HUES64 (cell line): ENCODE measurements around the gene PRR15. TPM values are rescaled to one million over a fixed set of nuclear protein-coding genes. Genes with fewer than 3 reads are reported as not detected.
A peak's percentile ranks its signal among the peaks of the same experiment; 100 is the strongest.
"Not testable (repeated sequence)": the region's sequence is repeated elsewhere in the genome, so short reads cannot be mapped to it uniquely, and the experiment has no call there.

ENCODE experiments used
- H3K27ac ChIP-seq: 2 replicates; pipeline ENCODE4 v1.7.0; 2013; ENCODE audit warnings: low read depth, low read length, inconsistent platforms
- H3K27me3 ChIP-seq: 2 replicates; pipeline ENCODE4 v1.6.1; 2013; ENCODE audit warnings: mild to moderate bottlenecking, low read length; ENCODE audit not compliant: insufficient read depth
- H3K36me3 ChIP-seq: 2 replicates; pipeline ENCODE4 v1.6.1; 2013; ENCODE audit warnings: mild to moderate bottlenecking, low read length; ENCODE audit not compliant: insufficient read depth
- H3K4me1 ChIP-seq: 2 replicates; pipeline ENCODE4 v1.6.1; 2013; ENCODE audit warnings: mild to moderate bottlenecking, low read length, moderate library complexity; ENCODE audit not compliant: insufficient read depth
- H3K4me3 ChIP-seq: 2 replicates; pipeline ENCODE4 v1.5.1; 2013; ENCODE audit warnings: mild to moderate bottlenecking, low read length, moderate library complexity
- H3K9ac ChIP-seq: 2 replicates; pipeline ENCODE4 v1.6.1; 2013; ENCODE audit warnings: mild to moderate bottlenecking, low read depth, low read length
- H3K9me3 ChIP-seq: 2 replicates; pipeline ENCODE4 v1.6.1; 2013; ENCODE audit warnings: low read depth, low read length; ENCODE audit not compliant: insufficient read depth
- WGBS: fragments of 150-250, 120-280 bp; methylation state at CpG from one replicate; pipeline ENCODE4 v1.1.7; 2013; ENCODE audit warnings: missing lambda C conversion rate; 5-methylcytosine and 5-hydroxymethylcytosine counted together
- polyA plus RNA-seq, 2 experiments: library from polyadenylated mRNA; stranded (reverse); fragments of 50-300 nt; gene quantifications; one replicate each; pipeline ENCODE4 v1.2.3, GENCODE V29; 2013

The PRR15 gene, protein sequence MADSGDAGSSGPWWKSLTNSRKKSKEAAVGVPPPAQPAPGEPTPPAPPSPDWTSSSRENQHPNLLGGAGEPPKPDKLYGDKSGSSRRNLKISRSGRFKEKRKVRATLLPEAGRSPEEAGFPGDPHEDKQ
- 6.2 TPM for polyA plus RNA-seq (2013, experiment 1 of 2)
- 7.0 TPM for polyA plus RNA-seq (2013, experiment 2 of 2)

DNA sequence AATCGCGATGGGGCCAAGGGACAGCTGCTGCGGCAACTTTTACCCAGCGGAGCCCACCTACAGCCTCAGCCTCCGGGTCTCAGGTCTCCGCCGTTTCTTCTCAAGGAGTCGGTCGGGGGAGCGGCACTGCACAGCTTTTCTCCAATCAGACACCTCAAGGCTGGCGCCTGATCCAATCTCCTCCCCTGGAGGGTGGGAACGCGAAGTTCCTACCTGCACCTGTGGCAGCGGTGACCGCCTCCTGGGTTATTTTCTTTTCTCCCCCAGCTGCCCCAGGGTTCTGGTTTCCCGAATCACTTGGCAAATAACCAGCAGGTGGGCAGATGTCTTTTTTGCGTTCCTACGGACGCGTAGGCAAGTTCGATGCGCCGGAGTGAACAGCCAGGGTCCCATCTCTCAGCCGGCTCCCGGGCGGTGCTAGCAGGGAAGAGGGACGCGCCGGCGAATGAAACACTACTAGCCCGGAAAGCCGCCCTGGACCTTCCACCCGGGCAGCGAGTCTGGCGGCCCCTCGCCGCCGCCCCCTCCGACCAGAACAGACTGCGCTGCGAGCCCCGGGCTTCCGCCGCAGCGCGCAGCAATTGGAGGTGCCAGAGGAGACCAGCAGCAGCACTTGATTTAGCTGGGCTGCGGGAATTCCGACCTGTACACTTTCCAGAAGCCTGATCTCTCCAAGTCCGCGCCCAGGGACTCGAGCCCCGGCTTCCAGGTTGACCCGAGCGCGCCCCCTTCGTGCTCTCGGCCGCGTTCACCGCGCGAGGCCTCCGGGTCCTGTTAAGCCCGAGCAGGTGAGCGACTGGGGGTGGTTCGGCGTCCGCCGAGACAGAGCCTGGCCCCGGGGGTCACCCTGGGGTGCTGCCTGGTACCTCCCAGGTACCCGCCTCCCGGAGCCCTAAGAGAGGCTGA lies at the start of gene PRR15:
Gene PRR15, plus strand, starts transcription at position 246 of the 906 bp plus-strand sequence. CDS start 2,495 bp downstream, outside the sequence.
- peak within 1 kb of the TSS; percentile 52 for H3K9ac ChIP-seq
- no peaks in the 10 kb centered on the region for H3K9me3 ChIP-seq
- H3K27me3 ChIP-seq: peaks cover 66% of the 10 kb centered on the region
- under 1% methylated on average over 72 of the region's 72 CpGs for WGBS
- no peaks in the 10 kb centered on the region for H3K36me3 ChIP-seq
- peak within 1 kb of the TSS; percentile 44; the same call in 1 of the 2 replicates for H3K27ac ChIP-seq
- H3K4me1 ChIP-seq: peaks cover 17% of the 10 kb centered on the region
- H3K4me3 ChIP-seq: peak within 1 kb of the TSS; percentile 76

DNA sequence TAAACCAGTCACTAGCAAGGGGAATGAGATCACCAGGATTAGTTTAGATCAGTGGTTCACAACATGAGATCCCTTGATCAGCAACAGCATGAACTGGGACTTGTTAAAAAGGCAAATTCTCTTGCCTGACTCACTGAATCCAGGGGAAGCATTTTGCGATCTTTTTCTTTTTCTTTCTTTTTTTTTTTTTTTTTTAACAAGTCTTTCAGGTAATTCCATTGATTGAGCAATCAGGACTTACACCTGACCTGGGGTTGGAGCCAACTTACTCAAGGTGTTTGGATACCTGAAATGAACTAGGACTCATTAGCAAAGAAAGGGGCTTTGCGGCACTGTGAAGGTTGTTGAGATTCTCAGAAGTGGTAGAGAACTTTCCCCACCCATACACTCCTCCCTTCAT lies 47.1 kb upstream of the PRR15 start:
- no peaks in the 10 kb centered on the region for H3K4me1 ChIP-seq
- no peaks in the 10 kb centered on the region for H3K27me3 ChIP-seq
- 86% methylated on average over 2 of the region's 2 CpGs for WGBS
- H3K9me3 ChIP-seq: no peaks in the 10 kb centered on the region
- H3K9ac ChIP-seq: no peak overlapping the region
- no peaks in the 10 kb centered on the region for H3K36me3 ChIP-seq
- no peak overlapping the region for H3K4me3 ChIP-seq
- no peak overlapping the region for H3K27ac ChIP-seq

DNA sequence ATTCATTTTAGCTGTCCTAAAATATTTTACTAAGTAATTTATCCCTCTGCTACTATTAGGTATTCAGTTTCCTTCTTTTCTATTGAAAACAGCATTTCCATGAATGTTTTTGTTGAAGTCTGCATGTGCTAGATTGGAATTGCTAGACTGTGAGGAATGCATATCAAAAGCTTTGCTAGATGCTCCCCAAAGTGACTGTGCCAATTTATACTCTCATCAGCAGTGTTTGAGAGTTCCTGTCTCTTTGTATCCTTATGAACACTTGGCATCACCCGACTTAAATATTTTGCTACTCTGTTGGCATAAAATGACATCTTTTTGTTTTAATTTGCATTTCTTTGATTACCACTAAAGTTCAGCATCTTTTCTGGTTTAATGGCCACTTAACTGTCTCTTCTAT lies 45.0 kb upstream of the PRR15 start:
- Histone ChIP-seq H3K9me3 (no peaks in the 10 kb centered on the region), H3K27me3 (no peaks in the 10 kb centered on the region), H3K9ac (no peak overlapping the region), H3K4me1 (no peaks in the 10 kb centered on the region), H3K4me3 (no peak overlapping the region), H3K36me3 (no peaks in the 10 kb centered on the region), H3K27ac (no peak overlapping the region)
- 100% methylated on average over 1 of the region's 1 CpG for WGBS

DNA sequence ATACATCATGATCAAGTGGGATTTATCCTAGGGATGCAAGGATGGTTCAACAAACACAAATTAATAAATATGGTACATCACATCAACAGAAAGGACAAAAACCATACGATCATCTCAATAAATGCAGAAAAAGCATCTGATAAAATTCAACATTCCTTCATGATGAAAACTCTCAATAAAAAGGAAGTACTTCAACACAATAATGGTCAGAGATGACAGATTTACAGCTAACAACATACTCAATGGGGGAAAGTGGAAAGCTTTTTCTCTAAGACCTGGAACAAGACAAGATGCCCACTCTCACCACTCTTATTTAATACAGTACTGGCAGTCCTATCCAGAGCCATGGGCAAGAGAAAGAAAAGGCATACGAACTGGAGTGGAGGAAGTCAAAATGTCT lies 39.9 kb upstream of the PRR15 start:
- H3K9ac ChIP-seq: no peak overlapping the region
- H3K9me3 ChIP-seq: no peaks in the 10 kb centered on the region
- no peaks in the 10 kb centered on the region for H3K27me3 ChIP-seq
- H3K36me3 ChIP-seq: no peaks in the 10 kb centered on the region
- 100% methylated on average over 1 of the region's 2 CpGs for WGBS
- H3K27ac ChIP-seq: no peak overlapping the region
- H3K4me1 ChIP-seq: peaks cover 6% of the 10 kb centered on the region; the same call in 1 of the 2 replicates
- no peak overlapping the region for H3K4me3 ChIP-seq

DNA sequence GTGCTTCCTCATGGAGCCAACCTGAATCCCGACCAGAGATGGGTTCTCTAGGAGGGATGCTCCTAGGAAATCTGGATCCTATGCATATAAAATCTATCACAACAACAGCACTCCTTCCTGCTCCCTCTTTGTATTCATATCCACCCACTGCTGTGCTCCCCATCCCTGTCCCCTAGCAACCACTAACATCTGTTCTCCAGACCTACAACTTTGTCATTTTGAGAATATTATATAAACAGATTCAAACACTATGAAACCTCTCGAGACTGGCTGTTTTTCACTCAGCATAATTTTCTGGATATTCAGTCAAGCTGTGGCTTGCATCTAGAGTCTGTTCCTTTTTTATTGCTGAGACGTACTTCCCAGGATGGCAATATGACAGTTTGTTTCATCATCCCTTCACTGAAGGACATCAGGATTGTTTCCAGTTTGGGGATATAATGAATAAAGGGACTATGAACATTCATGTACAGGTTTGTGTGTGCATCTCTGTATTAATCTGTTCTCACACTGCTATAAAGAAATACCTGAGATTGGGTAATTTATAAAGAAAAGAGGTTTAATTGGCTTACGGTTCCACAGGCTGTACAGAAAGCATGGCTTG lies 36.0 kb upstream of the PRR15 start:
- Histone ChIP-seq H3K36me3 (no peaks in the 10 kb centered on the region), H3K27me3 (no peaks in the 10 kb centered on the region), H3K9me3 (no peaks in the 10 kb centered on the region), H3K4me3 (no peak overlapping the region), H3K9ac (no peak overlapping the region), H3K4me1 (peaks cover 8% of the 10 kb centered on the region; the same call in 1 of the 2 replicates), H3K27ac (no peak overlapping the region)
- 92% methylated on average over 4 of the region's 4 CpGs for WGBS

DNA sequence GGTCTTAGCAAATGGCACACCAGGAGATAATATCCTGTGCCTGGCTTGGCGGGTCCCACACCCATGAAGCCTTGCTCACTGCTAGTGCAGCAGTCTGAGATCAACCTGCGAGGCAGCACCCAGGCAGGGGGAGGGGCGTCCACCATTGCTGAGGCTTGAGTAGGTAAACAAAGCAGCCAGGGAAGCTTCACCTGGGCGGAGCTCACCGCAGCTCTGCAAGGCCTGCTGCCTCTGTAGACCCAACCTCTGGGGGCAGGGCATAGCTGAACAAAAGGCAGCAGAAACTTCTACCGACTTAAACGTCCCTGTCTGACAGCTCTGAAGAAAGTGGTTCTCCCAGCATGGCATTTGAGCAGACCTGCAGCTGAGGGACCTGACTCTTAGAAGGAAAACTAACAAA lies 35.1 kb upstream of the PRR15 start:
- not testable (repeated sequence) for H3K9me3 ChIP-seq, H3K27ac ChIP-seq, H3K9ac ChIP-seq, H3K36me3 ChIP-seq, H3K4me1 ChIP-seq, H3K4me3 ChIP-seq, H3K27me3 ChIP-seq
- WGBS: 58% methylated on average over 7 of the region's 7 CpGs

DNA sequence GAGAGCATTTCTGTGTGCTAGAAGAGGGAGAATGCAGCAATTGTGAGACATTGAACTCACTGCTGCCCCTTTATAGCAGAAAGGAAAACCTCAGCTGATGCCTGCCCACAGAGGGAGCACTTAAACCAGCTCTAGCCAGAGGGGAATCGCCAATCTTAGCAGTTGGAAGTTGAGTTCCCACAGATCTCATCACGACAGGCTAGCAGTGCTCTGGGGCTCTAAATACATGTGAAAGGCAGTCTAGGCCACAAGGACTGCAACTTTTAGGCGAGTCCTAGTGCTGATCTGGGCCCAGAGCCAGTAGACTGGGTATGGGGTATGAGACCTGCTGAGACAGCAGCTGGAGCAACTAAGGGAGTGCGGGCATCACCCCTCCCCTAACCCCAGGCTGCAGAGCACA lies 25.2 kb upstream of the PRR15 start:
- no peak overlapping the region for H3K9ac ChIP-seq
- H3K4me1 ChIP-seq: no peaks in the 10 kb centered on the region
- no peak overlapping the region for H3K4me3 ChIP-seq
- H3K36me3 ChIP-seq: no peaks in the 10 kb centered on the region
- no peak overlapping the region for H3K27ac ChIP-seq
- WGBS: 24% methylated on average over 3 of the region's 4 CpGs
- H3K9me3 ChIP-seq: no peaks in the 10 kb centered on the region
- H3K27me3 ChIP-seq: no peaks in the 10 kb centered on the region

DNA sequence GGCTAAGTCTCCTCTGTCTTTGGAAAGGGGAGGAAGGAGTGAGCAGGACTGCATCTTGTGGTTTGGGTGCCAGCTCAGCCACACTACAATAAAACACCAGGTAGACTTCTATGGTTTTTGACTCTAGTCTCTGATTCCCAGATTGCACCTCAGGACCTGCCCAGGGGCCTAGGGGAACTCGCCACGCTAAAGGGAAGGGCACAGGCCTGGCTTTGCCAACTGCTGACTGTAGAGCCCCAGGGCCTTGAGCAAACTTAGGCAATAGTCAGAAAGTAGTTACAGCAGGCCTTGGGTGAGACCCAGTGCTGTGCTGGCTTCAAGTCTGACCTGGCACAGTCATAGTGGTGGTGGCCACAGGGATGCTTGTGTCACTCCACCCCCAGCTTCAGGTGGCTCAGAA lies 24.2 kb upstream of the PRR15 start:
- WGBS: 93% methylated on average over 2 of the region's 2 CpGs
- Histone ChIP-seq H3K4me1 (no peaks in the 10 kb centered on the region), H3K9ac (no peak overlapping the region), H3K27me3 (no peaks in the 10 kb centered on the region), H3K9me3 (no peaks in the 10 kb centered on the region; the same call in 1 of the 2 replicates), H3K27ac (no peak overlapping the region), H3K4me3 (no peak overlapping the region), H3K36me3 (no peaks in the 10 kb centered on the region)

DNA sequence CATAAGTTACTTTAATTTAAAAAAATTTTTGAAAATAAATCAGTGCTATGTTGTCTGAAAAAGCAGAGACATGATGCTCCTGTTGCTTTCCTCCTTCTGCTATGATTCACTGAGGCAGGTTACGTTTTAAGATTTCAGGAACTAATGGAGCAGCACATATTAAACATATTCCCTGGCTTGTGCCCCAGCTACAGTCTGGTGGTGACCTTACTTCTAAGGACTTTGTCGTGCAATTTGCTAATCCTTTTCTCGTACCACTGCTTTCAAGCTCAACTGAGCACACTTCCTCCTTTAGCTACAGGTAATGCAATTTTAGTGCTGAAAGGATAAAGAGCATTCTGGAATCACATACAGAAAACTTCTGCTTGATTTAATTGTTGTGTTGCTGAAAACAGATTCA lies 16.2 kb upstream of the PRR15 start:
- Histone ChIP-seq H3K4me1 (peaks cover 12% of the 10 kb centered on the region; the same call in 1 of the 2 replicates), H3K36me3 (no peaks in the 10 kb centered on the region), H3K9me3 (no peaks in the 10 kb centered on the region; the same call in 1 of the 2 replicates), H3K27me3 (no peaks in the 10 kb centered on the region), H3K27ac (no peak overlapping the region), H3K4me3 (no peak overlapping the region), H3K9ac (no peak overlapping the region)
- 92% methylated on average over 3 of the region's 3 CpGs for WGBS

DNA sequence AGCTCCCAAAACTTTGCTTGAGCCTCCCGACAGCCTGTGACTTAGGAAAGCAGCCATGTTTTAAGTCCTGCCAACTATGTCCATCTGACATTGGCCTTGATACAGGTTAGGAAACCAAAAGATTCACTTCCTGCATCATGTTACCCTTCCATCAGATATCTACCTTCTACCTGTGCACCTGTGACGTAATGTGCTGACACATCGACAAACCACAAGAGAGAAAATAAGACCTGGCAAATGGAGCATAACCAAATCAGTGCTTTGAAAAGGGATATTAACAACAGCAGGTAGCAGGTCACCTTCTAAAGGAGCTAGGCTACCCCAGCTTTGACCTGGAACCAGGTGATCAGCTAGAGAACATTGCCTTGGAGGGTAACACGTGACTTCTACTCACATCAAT lies 14.8 kb upstream of the PRR15 start:
- WGBS: 96% methylated on average over 4 of the region's 4 CpGs

DNA sequence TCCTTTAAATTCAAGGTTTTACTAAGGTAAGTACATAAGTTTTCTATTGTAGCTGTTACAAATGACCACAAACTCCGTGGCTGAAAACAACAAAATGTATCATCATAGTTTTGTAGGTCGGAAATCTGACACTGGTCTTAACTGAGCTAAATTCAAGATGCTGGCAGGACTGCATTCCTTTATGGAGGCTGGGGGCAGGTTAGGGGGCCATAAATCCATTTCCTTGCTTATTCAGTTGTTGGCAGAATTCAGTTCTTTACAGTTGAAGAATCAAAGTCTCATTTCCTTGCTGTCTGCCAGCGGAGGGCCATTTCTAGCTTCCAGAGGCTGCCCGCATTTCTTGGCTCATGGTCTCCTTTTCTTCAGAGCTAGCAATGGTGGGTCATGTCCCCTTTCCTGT lies 11.2 kb upstream of the PRR15 start:
- Histone ChIP-seq H3K4me1 (peaks cover 13% of the 10 kb centered on the region), H3K9me3 (no peaks in the 10 kb centered on the region), H3K27ac (no peak overlapping the region), H3K27me3 (no peaks in the 10 kb centered on the region), H3K9ac (no peak overlapping the region), H3K4me3 (no peak overlapping the region), H3K36me3 (no peaks in the 10 kb centered on the region)
- 93% methylated on average over 4 of the region's 4 CpGs for WGBS

More for the DNA sequence above, 14.8 kb upstream of the PRR15 start:
- no peaks in the 10 kb centered on the region for H3K27me3 ChIP-seq
- no peaks in the 10 kb centered on the region for H3K36me3 ChIP-seq
- no peak overlapping the region for H3K9ac ChIP-seq
- peaks cover 12% of the 10 kb centered on the region; the same call in 1 of the 2 replicates for H3K4me1 ChIP-seq
- H3K27ac ChIP-seq: no peak overlapping the region
- no peak overlapping the region for H3K4me3 ChIP-seq
- H3K9me3 ChIP-seq: no peaks in the 10 kb centered on the region; the same call in 1 of the 2 replicates
